PC-3 (cell line): Measurements from ENCODE around the gene TELO2. TPM values are rescaled to one million over a fixed set of nuclear protein-coding genes. Genes with fewer than 3 reads are reported as not detected.
A peak's percentile ranks its signal among the peaks of the same experiment; 100 is the strongest.

ENCODE experiments used
- ATAC-seq: fragments of 200-7000 bp; cut with Tn5 transposase; 2 replicates; pipeline ENCODE4 v1.9.1; 2020; ENCODE audit warnings: mild to moderate bottlenecking, moderate library complexity
- BruUV-seq: library from RNA; stranded (reverse); fragments of 400-500 nt; replicated peaks from 2 replicates; lab custom pipeline; 2021; lab: Mats Ljungman, UMichigan
- CTCF ChIA-PET: fragments of 300-600 bp; sonication (Branson Sonifier 250); formaldehyde crosslinking; loops from one replicate; lab custom pipeline; 2022; ENCODE audit warnings: antibody characterized with exemption; lab: Charles Lee
- POLR2A ChIA-PET: fragments of 300-600 bp; sonication (Branson Sonifier 250); formaldehyde crosslinking; loops from one replicate; lab custom pipeline; 2022; ENCODE audit warnings: antibody characterized with exemption; ENCODE audit not compliant: unreplicated experiment; lab: Charles Lee
- DNase-seq: peaks from one replicate; pipeline ENCODE4 v3.0.0-alpha.2; 2015
- H2AFZ ChIP-seq: fragments of 300-600 bp; sonication (generic); 2 replicates; pipeline ENCODE4 v1.6.0; 2016; ENCODE audit warnings: antibody characterized with exemption, low read length
- H3F3A ChIP-seq: fragments of 300-600 bp; sonication (generic); one replicate; pipeline ENCODE4 v1.6.0; 2017; ENCODE audit warnings: antibody characterized with exemption, low read length, control low read depth, mild to moderate bottlenecking; ENCODE audit not compliant: unreplicated experiment
- H3K27ac ChIP-seq: fragments of 300-600 bp; sonication (generic); 2 replicates; pipeline ENCODE4 v1.5.1; 2016; ENCODE audit warnings: mild to moderate bottlenecking, low read length
- H3K27me3 ChIP-seq: fragments of 300-600 bp; sonication (generic); 2 replicates; pipeline ENCODE4 v1.6.1; 2016; ENCODE audit warnings: low read length, mixed read lengths
- H3K36me3 ChIP-seq: fragments of 300-600 bp; sonication (generic); 2 replicates; pipeline ENCODE4 v1.6.1; 2016; ENCODE audit warnings: low read depth, mixed run types, low read length, mixed read lengths
- H3K4me1 ChIP-seq: fragments of 300-600 bp; sonication (generic); 2 replicates; pipeline ENCODE4 v1.5.1; 2016; ENCODE audit warnings: low read length; ENCODE audit not compliant: insufficient read depth
- H3K4me2 ChIP-seq: fragments of 300-600 bp; sonication (generic); 2 replicates; pipeline ENCODE4 v1.6.0; 2016; ENCODE audit warnings: low read length
- H3K4me3 ChIP-seq: fragments of 300-600 bp; sonication (generic); 2 replicates; pipeline ENCODE4 v1.5.1; 2016; ENCODE audit warnings: mild to moderate bottlenecking, low read length, mixed read lengths
- H3K79me2 ChIP-seq: fragments of 300-600 bp; sonication (generic); 2 replicates; pipeline ENCODE4 v1.6.1; 2017; ENCODE audit warnings: low read length, mixed read lengths
- H3K9ac ChIP-seq: fragments of 300-600 bp; sonication (generic); 2 replicates; pipeline ENCODE4 v1.6.0; 2016; ENCODE audit warnings: mild to moderate bottlenecking, low read length
- H3K9me2 ChIP-seq: fragments of 300-600 bp; sonication (generic); replicated peaks from 2 replicates; pipeline ENCODE4 v1.6.1; 2016; ENCODE audit warnings: mixed run types, low read length, mixed read lengths
- H3K9me3 ChIP-seq: fragments of 300-600 bp; sonication (generic); 2 replicates; pipeline ENCODE4 v1.6.1; 2016; ENCODE audit warnings: low read length, mixed read lengths
- H4K20me1 ChIP-seq: fragments of 300-600 bp; sonication (generic); 2 replicates; pipeline ENCODE4 v1.6.1; 2016; ENCODE audit warnings: low read length, mixed read lengths
- EZH2 ChIP-seq: fragments of 300-600 bp; sonication (generic); IDR thresholded peaks from one replicate; pipeline ENCODE4 v1.6.1; 2017; ENCODE audit warnings: antibody characterized with exemption, mild to moderate bottlenecking, low read length; ENCODE audit not compliant: unreplicated experiment
- EZH2phosphoT487 ChIP-seq: fragments of 300-600 bp; sonication (generic); IDR thresholded peaks from 2 replicates; pipeline ENCODE4 v1.6.1; 2018; ENCODE audit warnings: mild to moderate bottlenecking, antibody characterized with exemption, low read length, borderline replicate concordance
- intact Hi-C: fragments of 100-400 bp; cut with micrococcal nuclease; formaldehyde crosslinking; loops from 2 replicates; pipeline ENCODE4 v1.9.0; 2023
- total RNA-seq: library from RNA; depleted of rRNA; stranded (reverse); fragments of >200 nt; gene quantifications from 2 replicates; pipeline ENCODE4 v1.2.3, GENCODE V29; 2014
- TF ChIP-seq, protein P1 (sequence below): fragments of 300-600 bp; sonication (generic); conservative IDR thresholded peaks from 2 replicates; pipeline ENCODE4 v1.5.1; 2017; ENCODE audit warnings: antibody characterized with exemption, low read depth, mild to moderate bottlenecking, low read length

TELO2 gene
- total RNA-seq, 1 experiment from 2014 or later, result 37.8 TPM

DNA sequence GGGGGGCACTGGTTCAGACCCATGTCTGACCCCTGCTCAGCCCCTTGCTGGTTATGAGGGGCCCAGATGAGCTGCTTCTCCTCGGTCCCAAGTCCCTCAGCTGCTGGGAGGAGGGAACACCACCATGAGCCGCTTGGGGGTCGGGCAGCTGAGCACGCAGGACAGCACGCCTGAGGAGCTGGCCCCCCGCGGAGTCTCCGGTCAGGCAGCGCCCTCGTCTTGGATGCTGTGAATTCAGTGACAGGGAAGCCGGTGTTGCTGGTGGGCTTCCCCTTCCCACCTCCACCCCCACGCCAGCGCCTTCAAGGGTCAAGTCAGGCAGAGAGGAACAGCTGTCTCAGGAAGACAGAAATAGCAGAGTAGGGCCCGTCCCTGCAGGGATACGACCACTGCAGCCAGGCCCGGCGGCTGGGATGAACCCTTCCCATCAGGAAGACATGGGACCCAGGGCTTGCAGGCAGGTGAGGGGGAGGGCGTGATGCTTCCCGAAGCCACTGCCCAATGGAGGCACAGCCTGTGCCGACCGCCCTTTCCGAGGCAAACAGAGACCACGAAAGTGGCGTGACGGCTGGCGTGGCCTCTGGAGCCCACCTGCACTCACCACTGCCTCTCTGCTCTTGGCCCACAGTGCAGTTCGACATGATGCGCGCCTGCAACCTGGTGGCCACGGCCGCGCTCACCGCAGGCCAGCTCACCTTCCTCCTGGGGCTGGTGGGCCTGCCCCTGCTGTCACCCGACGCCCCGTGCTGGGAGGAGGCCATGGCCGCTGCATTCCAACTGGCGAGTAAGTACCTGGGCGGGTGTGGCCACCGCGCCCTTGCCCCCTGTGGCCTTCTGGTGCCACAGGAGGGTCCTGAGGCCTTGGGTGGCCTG, 48.4 kb downstream of the TELO2 start:
- ATAC-seq (no peak), DNase-seq (no peak)
- Histone ChIP-seq H3K27me3 (no peaks in the 10 kb centered on the region), H3K27ac (no peak overlapping the region), H3K79me2 (no peaks in the 10 kb centered on the region), H3K4me2 (no peak overlapping the region), H3K9ac (no peak overlapping the region), H3K36me3 (no peaks in the 10 kb centered on the region), H3K9me2 (no peaks in the 10 kb centered on the region), H3F3A (no peaks in the 10 kb centered on the region), H3K4me1 (peaks cover 20% of the 10 kb centered on the region), H3K4me3 (no peak overlapping the region), H4K20me1 (no peaks in the 10 kb centered on the region), H2AFZ (no peak overlapping the region), H3K9me3 (no peaks in the 10 kb centered on the region)
- ChIA-PET CTCF (no interaction called here), POLR2A (no interaction called here)
- TF ChIP-seq, protein P1, sequence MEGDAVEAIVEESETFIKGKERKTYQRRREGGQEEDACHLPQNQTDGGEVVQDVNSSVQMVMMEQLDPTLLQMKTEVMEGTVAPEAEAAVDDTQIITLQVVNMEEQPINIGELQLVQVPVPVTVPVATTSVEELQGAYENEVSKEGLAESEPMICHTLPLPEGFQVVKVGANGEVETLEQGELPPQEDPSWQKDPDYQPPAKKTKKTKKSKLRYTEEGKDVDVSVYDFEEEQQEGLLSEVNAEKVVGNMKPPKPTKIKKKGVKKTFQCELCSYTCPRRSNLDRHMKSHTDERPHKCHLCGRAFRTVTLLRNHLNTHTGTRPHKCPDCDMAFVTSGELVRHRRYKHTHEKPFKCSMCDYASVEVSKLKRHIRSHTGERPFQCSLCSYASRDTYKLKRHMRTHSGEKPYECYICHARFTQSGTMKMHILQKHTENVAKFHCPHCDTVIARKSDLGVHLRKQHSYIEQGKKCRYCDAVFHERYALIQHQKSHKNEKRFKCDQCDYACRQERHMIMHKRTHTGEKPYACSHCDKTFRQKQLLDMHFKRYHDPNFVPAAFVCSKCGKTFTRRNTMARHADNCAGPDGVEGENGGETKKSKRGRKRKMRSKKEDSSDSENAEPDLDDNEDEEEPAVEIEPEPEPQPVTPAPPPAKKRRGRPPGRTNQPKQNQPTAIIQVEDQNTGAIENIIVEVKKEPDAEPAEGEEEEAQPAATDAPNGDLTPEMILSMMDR, result no peak
- TF ChIP-seq EZH2phosphoT487, result no peak
- no peak for TF ChIP-seq EZH2
- no TSS peak for BruUV-seq
- intact Hi-C loops, result no loop called here

DNA sequence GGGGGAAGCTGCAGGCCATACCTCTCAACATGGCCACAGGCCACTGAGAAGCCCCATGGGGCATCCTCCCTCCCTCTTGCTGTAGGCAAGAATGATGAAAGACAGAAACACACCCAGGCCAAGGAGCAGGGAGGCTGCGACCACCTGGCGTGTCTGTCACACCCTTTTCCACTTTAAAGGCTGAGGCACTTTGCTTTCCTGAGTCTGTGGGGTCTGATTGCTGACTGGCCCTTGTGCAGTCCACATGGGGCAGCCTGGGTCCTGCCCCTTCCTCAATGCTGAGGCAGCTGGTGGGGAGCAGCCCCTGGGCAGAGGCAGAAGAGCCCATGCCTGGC, 49.0 kb downstream of the TELO2 start:
- Histone ChIP-seq H4K20me1 (no peaks in the 10 kb centered on the region), H3K27me3 (no peaks in the 10 kb centered on the region), H3K36me3 (no peaks in the 10 kb centered on the region), H3K4me3 (no peak overlapping the region), H3K9me2 (no peaks in the 10 kb centered on the region), H3K79me2 (no peaks in the 10 kb centered on the region), H3K4me2 (no peak overlapping the region), H3K27ac (no peak overlapping the region), H3F3A (no peaks in the 10 kb centered on the region), H2AFZ (no peak overlapping the region), H3K9ac (no peak overlapping the region), H3K4me1 (peaks cover 20% of the 10 kb centered on the region), H3K9me3 (no peaks in the 10 kb centered on the region)
- POLR2A ChIA-PET, result no interaction called here
- CTCF ChIA-PET, result no interaction called here
- DNase-seq (no peak), ATAC-seq (no peak)
- no peak for TF ChIP-seq EZH2phosphoT487
- TF ChIP-seq, protein P1, result no peak
- TF ChIP-seq EZH2, result no peak
- no TSS peak for BruUV-seq
- intact Hi-C loops, result no loop called here

DNA sequence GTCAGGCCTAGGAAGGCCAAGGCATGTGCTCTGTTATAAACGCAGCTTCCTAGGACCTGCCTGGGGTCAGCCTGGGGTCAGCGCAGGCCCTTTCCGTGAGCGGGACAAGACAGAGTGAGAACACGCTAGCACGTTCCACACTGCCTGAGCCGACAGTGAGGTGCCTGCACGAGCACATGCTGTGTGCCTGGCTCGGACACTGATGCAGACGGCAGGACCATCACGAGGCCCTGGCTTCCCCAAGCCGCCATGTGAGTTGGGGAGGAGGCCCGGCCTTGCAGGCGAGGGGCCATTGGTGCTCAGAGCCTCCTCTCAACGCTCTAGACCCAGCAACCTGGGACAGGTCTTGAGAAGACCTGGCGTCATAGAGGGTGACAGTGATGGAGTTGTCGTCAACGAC, 49.4 kb downstream of the TELO2 start:
- Histone ChIP-seq H3K79me2 (no peaks in the 10 kb centered on the region), H3K4me2 (peak overlapping the region; percentile 60), H3K36me3 (no peaks in the 10 kb centered on the region), H3K4me3 (no peak overlapping the region), H3K9me3 (no peaks in the 10 kb centered on the region), H4K20me1 (no peaks in the 10 kb centered on the region), H3K27ac (peak overlapping the region; percentile 84), H3F3A (no peaks in the 10 kb centered on the region), H3K9me2 (no peaks in the 10 kb centered on the region), H3K27me3 (no peaks in the 10 kb centered on the region), H2AFZ (no peak overlapping the region), H3K9ac (peak overlapping the region; percentile 36; the same call in 1 of the 2 replicates), H3K4me1 (peaks cover 20% of the 10 kb centered on the region)
- intact Hi-C loops, result no loop called here
- ATAC-seq (no peak), DNase-seq (no peak)
- no TSS peak for BruUV-seq
- TF ChIP-seq, protein P1, result no peak
- TF ChIP-seq EZH2, result no peak
- TF ChIP-seq EZH2phosphoT487, result no peak
- ChIA-PET CTCF (no interaction called here), POLR2A (no interaction called here)
